HG03039 (cell line): ENCODE measurements around the gene TMEM255B.
"Not testable (repeated sequence)": the region's sequence is repeated elsewhere in the genome, so short reads cannot be mapped to it uniquely, and the experiment has no call there.

ENCODE experiments used
- ATAC-seq: cut with Tn5 transposase; IDR thresholded peaks from one replicate; pipeline ENCODE4 v1.9.1; 2021; ENCODE audit warnings: mild to moderate bottlenecking, moderate library complexity; ENCODE audit not compliant: unreplicated experiment

TMEM255B gene

DNA sequence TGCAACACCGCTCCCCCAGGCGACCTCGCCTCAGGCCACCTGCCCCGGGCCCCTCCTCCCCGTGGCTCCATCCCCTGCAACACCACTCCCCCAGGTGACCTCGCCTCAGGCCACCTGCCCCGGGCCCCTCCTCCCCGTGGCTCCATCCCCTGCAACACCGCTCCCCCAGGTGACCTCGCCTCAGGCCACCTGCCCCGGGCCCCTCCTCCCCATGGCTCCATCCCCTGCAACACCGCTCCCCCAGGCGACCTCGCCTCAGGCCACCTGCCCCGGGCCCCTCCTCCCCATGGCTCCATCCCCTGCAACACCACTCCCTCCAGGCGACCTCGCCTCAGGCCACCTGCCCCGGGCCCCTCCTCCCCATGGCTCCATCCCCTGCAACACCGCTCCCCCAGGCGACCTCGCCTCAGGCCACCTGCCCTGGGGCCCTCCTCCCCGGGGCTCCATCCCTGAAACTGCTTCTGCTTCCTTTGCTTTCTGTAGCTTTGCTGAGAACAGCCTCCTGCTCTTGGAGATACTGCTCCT is 71.5 kb downstream of the TMEM255B start:
- not testable (repeated sequence) for ATAC-seq

DNA sequence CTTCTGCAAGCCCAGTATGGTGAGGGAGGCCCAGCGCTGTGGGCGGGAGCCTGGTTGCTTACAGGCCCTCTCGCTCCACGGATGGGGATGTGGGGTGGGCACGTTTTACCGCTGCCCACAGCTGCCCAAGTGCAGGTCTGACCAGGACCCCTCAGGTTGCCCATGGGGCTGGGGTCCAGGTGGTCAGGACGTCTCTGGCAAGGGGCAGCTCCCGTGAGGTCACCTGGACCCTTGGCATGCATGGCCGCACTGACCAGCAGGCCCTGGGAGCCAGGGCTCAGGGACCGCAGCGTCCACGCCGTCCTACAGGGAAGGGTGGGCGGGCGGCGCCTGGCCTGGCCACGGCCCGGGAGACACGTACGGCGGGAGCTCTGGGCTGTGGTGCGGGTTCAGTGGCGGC is 72.0 kb downstream of the TMEM255B start:
- no peak for ATAC-seq

DNA sequence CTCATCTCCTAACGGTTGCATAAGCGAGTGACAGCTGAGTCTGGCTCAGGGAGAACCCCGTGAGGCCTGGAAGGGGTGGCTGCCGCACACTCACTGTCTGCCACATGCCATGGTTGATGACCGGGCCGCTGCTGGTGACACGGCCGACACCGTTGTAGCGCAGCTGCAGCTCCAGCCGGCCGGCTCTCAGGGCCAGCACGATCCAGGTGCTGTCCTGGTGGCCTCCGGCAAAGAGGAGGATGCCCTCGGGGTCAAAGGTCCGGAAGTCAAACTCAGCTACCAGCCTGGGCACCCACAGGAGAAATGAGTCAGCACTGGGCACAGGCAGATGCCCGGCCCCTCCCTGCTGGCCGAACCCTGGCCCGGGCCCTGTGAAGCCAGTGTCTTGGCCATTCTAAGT is 73.2 kb downstream of the TMEM255B start:
- ATAC-seq: no peak

DNA sequence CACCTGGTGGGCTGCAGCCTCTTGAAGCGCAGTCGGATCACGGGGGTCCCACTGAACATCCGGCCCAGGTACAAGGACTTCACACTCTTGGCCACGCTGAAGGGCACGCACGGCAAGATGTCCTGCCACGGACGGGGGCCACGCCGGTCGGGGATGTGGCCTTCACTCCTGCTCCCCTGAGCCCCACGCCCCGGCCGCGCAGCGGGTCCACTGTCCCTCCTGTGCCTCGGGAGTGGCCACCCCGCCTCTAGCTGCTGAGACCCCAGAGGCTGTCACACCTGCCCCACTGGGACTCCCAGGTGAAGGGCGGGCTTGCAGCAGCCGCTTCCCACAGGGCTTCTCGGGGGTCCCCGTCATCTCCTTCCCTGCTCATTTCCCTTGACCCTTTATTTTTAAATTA is 73.6 kb downstream of the TMEM255B start:
- ATAC-seq: no peak

DNA sequence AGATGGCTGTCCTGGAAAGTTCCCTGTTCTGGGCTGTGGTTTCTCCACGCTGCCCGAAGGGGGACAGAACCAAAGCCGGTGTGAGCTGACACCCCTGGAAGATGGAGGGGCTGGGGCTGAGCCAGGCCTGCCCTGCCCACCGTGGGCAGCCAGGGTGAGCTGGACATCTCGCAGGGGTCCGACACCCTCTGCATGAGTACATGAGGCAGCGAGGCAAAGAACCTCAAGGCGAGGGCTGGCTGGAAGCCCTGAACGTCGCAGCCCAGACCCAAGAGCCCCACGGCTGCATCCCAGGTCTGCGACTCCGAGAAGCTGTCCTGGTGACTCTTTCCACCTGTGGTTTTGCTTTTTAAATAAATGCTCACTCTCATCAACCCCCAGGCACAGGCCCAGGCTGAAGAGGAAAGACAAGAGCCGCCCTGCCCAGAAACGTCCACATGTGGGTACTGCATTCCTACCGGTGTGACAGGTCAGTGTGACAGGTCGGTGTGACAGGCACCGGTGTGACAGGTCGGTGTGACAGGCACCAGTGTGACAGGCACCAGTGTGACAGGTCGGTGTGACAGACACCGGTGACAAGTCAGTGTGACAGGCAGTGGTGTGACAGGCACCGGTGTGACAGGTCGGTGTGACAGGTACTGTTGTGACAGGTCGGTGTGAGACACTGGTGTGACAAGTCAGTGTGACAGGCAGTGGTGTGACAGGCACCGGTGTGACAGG is 74.2 kb downstream of the TMEM255B start:
- no peak for ATAC-seq

DNA sequence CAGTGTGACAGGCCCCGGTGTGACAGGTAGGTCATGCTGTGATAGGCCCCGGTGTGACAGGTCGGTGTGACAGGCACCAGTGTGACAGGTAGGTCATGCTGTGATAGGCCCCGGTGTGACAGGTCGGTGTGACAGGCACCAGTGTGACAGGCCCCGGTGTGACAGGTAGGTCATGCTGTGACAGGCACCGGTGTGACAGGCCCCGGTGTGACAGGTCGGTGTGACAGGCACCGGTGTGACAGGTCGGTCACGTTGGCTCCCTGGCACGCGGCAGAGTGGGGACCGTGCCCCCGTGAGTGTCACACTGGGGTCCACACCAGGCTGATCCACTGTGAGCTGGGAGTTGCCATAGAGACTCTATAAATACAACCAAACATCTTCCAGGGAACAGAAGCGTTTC is 75.0 kb downstream of the TMEM255B start:
- not testable (repeated sequence) for ATAC-seq

DNA sequence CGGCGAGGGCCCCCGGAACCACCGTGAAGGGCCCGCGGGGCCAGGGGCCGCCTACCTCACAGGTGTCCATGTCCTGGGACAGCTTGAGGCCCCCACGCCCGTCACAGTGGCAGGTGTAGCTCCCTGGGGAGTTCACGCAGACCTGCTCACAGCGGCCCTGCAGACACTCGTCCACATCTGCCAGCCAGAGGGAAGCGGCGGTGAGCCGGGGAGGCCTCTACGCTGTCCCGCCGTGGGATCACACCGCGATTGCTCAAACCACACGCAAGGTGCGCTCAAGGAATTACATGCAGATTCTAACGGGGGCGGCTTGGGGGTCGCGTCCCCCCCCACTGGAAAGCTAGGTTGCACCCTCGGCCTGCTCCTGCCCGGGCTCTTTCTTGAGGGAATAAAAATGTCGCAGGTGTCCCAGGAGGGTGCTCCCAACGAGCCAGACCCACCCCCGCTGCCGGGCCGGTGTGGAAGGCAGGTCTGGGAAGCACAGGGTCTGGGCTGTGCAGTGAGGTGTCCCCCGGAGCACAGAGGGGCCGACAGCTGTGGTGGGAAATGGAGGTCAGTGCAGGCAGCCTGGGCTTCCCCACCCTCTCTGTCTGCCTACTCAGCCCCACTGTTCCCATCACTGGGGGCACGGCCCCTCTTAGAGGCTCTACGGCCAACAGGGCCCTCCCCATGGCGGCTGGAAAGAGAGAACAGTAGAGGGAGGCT is 75.6 kb downstream of the TMEM255B start:
- ATAC-seq: no peak

DNA sequence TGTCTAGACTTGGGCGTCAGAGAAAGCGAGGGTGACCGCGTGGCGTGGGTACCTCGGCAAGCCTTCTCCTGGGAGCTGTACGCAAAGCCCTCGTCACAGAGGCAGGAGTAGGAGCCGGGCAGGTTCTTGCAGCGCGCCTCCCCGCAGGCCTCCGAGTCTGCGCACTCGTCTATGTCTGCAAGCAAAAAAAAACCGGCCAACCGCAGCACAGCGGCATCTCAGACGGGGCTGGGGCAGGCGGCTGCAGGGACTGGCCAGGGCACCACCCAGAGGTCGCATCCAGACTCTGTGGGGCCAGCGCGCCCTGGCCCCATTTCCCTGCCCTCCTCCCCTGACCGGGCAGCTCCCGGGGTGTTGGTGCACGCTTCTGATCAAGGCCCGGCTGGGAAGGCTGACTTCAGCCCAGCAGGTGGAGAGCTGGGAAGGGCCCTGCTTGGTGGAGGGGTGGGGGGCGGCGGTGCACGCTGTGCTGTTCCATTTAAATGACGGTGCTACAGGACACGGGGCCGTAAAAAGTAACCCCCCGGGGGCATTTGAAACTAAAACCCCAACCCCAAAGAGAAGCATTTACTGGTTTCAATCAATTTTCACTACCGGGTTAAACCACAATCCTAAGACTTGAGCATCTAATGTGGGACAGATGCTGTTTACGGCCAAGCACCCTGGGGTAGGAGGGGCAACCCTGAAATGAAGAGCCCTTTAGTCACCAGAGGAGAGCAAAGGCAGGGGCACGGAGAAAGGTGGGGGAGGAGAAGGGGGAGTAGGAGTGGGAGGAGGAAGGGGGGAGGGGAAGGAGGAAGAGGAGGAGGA is 76.6 kb downstream of the TMEM255B start:
- no peak for ATAC-seq

DNA sequence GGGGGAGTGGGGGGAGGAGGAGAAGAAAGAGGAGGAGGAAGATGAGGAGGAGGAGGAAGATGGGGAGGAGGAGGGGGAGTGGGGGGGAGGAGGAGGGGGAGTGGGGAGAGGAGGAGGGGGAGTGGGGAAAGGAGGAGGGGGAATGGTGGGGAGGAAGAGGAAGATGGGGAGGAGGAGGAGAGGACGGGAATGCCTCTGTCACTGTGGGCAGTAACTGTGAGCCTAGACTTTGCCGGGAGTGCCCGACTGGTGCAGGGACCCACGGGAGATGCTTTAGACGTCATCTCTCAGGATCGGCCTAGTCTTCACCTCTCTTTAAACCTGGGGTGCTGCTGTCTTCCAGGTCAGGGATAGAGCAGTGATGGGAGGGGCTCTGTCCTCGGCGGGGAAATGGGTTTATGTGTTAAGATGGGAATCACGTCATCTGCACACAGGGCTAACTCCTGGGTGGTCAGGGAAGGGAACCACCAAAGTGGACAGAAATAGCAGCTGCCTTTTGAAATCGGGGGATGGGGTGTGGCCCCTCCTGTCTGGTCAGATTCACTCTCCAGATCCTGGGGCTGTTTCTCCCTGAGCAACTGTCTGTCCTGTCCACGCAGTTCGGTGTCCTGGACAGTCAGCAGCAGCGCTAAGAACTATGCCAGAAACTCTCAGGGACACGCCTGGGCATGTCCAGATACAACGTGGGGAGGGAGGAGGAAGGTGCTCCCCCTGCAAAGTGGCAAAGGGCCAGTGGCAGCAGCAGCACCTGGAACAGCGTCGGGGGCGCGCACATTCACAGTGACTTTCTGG is 77.9 kb downstream of the TMEM255B start:
- no peak for ATAC-seq

DNA sequence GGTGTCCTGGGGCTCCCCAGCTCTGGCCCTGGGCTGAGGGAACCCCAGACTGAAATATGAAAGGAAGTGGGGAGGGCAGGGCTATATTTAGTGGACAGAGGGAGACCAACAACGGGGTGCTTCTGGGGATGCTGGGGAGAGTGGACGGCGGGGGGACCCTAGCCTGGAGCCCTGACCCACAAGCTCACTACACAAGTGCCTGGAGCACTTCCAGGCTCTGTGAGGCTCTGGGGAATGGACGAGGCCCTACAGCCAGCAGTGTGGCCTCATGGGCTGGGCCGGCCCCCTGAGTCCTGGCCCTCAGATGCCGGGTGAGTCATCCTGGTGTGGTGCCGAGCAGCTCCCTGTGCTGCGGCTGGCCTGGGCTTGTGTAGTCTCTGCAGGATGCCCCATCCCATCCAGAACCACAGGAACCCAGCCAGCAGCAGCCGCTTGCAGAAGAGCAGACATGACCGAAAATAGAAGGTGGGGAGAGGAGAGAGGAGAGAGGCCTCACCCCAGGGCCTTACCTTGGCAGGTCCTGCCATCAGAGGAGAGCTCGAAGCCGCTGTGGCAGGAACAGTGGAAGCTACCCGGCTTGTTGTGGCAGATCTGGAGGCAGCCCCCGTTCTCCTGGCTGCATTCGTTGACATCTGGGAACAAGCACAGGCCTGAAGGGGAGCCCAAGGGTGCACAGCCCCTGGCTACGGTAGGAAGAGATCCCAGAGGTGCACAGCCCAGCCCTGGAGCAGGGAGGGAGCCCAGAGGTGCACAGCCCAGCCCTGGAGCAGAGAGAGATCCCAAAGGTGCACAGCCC is 78.7 kb downstream of the TMEM255B start:
- ATAC-seq: no peak

DNA sequence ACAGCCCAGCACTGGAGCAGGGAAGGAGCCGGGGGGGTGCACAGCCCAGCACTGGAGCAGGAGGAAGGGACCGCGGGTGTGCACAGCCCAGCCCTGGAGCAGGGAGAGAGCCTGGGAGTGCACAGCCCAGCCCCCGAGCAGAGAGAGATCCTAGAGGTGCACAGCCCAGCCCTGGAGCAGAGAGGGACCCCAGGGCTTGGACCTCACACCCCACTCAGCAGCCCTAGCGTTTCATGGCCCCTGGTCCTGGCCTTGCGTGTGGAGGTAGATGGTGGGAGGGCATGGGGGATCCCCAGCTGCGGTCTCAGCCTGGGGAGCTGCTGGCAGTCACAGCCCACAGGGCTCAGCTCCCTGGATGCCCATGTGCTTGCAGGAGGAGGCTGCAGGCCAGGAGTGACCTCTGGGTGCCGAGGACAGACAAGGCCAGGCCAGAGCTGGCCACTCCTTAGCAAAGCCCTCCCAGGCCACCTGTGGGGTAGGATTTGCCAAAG is 79.7 kb downstream of the TMEM255B start:
- no peak for ATAC-seq

DNA sequence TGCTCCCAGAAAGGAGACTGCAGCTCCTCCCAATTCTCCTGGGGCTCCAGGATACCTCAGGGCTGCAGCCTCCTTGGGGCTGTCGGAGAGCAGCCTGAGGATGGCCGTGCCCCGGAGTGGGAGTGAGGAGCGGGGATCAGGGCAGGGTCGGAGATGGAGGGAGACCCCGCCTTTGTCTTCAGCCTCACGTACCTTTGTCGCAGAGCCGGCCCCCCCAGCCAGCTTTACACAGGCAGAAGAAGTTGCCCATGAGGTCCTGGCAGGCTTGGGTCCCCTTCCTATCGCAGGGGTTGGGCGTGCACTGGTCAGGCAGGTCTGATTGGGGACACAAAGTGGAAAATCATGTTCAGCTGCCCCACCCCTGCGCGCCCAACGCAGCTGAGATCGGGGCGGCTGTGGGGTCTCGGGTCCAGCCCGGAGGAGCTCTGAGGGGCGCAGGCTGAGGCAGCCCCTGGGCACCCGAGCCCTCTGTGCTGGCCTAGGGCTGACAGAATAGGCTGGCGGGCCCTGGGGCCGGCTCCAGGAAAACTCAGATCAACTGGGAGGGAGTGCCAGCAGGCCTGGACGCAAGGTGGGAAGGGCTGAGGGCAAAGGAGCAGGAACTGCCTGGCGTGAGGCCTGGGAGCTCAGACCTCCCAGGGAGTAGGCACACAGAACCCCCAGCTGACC is 80.6 kb downstream of the TMEM255B start:
- ATAC-seq: no peak

DNA sequence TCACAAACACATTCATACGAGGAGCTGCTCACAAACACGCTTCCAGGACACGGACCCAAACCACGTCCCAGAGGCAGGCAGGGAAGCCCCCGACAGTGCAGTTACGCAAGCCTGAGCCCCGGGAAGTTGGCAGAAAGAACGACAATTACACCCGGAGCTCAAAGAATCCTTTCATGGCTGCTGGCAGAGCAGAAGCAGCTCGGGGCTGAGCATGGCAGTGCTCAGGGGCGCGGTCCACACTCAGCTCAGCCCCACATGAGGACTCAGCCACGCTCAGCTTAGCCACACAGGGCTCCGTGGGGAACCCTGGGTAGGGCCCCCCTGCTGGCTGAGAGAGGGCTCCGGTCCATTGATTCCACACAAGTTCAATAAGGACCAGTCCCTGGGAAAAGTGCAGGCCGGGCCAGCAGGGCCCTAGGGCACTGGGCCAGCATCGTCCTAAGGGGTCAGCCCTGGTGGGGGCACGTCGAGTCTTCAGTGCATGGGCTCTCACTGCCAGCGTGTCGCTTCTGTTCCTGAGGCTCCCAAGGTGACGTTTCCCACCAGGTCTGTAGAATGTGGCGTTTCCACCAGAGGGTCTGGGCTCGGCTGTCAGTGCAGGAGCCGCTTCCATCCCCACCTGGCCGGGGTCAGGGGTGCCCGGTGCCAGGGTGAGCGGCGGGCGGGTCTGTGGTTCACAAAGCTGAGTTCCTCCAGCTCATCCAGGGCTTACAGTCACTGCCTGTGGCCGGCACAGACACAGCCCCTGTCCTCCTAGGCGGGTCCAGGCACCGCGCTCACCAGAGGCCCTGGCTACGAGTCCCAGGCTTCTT is 81.7 kb downstream of the TMEM255B start:
- no peak for ATAC-seq

DNA sequence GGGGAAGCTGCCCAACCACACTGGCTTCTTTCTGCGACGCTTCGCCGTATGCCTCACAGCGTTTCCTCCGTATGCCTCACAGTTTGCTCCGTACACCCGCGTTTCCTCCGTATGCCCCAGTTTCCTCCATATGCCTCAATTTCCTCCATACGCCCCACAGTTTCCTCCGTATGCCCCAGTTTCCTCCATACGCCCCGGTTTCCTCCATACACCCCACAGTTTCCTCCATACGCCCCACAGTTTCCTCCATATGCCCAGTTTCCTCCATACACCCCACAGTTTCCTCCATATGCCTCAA is 82.3 kb downstream of the TMEM255B start:
- no peak for ATAC-seq

DNA sequence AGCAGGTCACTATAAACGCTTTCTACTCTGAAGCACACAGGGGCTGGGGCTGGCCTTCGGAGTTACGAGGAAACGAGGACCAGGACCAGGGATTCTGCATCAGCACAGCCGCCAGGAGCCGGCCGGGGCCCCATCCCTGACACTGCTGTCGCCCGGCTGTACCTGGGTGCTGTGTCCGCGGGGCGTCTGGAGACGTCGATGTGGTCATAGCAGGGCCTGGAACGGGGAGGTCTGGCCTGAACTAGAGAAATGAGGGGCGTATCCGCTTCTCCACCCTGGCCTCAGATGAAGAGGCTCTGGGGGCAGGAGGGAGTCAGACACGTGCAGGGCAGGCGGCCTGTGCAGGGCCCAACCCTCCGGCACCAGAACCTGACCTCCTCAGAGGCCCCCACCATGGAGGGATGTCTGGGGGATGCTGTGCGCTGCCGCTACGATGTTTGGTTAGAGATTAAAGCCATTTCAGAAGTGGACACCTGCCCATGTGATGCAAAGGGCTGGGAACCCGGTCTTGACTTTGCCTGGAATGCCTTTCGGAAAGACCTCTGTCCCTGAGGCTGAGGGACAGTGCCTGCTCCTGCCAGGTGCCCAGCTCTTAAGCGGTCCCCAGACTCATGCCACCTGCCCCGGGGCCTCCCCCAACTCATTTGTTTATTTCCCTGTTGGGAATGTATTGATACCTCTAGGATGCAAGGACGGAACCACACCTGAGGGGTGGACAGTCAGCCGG is 83.5 kb downstream of the TMEM255B start:
- ATAC-seq: no peak

DNA sequence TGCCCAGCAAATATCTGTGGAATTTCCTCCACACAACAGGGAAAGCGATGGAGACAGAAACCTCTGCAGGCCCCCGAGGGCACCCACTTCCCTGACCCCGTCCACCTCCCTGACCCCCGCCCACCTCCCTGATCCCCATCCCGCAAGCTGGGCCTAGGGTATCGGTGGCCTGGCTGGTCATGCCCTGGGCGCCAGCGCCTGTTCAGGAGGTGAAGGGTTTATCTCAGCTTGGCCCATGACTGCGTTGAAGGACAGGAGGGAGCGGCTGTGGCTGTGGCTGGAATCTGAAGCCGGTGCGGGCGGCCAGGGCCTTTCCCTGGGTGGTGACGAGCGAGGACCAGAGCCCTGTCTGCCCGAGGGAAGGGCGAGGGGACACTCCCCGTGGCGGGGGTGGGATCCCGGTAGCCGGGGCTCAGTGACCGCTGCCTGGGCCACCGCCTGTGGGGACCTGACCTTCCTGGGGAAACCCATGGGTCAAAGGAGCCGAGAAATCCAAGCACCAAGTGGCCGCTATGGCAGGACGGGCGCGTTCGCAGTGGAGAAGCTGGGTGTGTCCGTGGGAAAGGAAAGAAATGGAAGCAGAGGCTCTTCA is 84.1 kb downstream of the TMEM255B start:
- no peak for ATAC-seq

DNA sequence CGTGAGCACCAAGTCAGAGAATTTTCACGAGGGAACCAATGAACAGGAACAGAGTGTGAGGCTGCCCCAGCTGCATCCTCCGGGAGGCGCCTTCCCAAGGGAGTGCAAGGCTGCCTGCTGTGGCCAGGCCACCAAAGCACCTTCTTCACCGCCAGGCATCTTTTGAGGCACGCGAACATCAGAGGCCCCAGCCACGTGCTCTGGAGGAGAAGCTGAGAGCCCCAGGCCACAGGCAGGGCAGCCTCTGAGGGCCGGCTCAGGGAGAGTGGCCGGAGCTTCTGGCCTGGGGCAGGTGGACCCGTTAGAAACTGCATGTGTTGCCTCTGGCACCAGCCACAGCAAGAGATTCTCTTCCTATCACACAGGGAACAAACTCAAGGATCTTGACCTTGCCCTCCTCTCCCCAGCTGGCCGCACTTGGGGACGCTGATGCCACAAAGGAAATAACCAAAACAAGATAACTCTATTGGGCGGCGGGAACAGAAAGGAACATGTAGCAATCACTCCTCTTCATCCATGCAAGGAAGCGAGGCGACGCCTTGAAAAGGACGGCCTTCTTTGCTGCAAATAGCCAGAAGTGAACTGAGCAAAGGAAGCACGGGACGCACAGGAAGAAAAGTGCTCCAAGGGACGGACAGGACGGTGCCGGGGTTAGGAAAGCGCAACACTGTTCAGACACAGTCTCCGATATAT is 85.0 kb downstream of the TMEM255B start:
- no peak for ATAC-seq
